Midbrain (tissue), 1 donor: ENCODE measurements around the gene IPPK.
"Not testable (repeated sequence)": the region's sequence is repeated elsewhere in the genome, so short reads cannot be mapped to it uniquely, and the experiment has no call there.

Experiments
- DNase-seq: peaks from one replicate; lab custom pipeline; 2025; lab: John Stamatoyannopoulos, UW

Gene IPPK

DNA sequence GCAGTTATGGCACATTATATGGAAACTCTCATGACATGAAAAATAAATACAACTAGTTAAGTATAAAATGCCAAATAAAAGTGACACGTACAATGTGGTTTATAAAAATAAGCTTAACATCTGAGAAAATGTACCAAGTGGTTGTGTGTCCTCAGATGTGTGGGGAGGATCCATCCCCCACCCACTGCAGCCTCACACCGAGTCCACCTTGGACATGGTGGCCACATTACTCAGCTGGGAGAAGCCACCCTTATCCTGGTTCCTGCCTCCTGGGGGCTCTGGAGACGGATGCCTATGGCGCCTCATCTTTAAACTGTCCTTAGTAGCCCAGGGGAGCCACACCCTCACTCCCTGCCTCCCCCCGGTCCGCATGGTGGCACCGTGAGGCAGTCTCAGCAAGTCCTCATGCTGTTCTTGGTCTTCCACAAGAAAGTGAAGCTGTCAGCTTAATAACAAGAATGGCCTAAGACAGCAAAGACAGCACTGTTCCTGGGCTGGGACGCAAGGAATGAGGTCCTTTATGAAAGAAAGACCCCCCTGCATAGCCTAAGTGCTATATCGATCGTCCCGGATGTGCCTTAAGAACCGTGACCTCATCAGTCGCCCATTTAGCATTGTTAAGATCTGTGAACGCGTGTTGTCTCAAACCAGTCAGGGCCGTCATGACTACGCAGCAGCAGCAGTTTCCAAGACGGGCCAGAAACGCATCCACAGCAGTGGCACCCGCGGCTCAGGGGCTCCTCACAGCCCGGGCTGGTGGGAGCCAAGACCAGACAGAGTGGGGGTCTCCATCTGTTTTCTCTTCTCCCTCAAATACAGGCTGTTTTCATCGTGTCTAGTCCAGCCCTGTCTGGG lies 56.4 kb downstream of the IPPK start:
- no peak for DNase-seq

DNA sequence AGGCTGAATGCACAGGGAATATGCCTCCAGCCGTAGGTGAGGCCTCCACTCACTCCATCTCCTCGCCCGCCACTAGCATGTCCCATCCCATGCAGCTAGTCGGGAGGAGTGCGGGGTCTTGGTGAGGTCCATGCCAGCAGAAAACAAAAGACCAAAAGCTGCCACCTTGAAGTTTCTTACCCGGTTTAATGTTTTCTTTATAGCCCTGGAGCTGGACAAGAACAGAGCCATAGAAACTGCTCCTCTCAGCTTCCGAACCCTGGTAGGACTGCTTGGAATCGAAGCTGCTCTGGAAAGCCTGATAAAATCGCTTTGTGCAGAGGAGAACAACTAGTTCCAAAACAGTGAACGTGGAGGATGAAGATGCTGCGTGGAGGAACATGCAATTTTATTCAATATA lies 57.1 kb downstream of the IPPK start:
- DNase-seq: no peak

GRCh38 chr9:92612292-92612691 lies 57.6 kb downstream of the IPPK start:
- DNase-seq: no peak

DNA sequence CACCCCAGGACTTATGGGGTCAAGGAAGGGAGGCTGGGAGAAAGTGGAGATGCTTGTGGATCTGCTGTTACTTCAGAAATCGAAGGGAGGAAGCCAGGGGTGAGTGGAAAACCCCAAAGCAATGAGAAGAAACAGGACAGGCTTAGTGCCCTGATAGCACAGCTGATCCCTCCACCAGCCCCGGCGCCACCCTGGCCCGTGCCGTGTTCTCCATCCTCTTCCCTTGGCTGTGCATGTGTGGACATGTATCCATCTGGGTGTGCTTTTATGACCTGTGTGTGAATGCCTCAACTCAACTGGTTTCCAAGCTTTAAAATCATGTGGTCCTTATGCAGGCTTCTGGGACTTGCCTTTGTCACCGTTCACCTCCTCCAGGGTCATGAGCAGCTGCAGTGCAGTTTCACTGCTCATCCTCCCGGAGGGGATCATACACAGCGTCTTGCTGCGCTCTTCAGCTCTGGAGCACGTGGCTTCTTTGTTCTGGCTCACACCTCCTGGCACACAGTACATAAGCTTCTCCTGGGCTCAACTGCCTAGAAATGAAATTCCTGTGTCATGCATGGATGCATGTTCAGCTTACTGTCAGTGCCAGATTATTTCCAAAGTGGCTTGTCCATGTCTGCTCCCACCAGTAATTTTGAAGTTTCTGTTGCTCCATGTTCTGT lies 58.2 kb downstream of the IPPK start:
- no peak for DNase-seq

GRCh38 chr9:92610470-92611420 lies 59.2 kb downstream of the IPPK start:
- no peak for DNase-seq

- DNase-seq: no peak
These were observed 61.0 kb downstream of the IPPK start for GRCh38 chr9:92608909-92609445.

DNA sequence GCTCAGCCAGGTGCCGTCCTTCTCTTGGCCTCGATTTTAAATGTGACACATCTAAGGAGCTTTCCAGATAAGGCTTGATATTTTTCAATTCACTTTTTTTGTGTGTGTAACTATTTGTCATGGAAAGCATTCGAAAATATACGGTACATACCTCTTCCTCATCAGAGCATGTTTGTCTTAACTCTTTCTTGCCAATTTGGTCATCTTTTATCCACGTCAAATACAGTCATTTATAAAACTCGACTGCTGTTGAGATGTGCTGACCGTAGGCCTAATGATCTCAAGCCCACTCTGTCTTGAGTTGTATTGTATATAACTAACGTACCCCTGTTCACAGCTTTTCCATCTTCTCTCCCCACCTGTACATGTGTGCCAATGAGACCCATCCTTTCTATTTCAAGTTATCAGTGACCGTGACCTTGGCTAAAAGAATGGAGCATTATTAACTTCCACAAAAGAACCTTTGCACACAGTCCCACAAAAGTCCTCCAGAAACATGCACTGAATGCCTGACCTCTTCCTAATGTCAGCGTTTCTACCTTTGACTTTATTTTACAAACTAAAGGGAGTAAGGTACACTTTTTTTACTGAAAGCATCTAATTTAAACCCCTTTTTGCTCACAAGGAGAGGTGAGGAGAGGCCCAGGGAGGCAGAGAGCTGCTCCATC lies 61.6 kb downstream of the IPPK start:
- no peak for DNase-seq

GRCh38 chr9:92607773-92608172 lies 62.2 kb downstream of the IPPK start:
- no peak for DNase-seq

- DNase-seq: no peak
These were observed 62.8 kb downstream of the IPPK start for GRCh38 chr9:92607088-92607487.

DNA sequence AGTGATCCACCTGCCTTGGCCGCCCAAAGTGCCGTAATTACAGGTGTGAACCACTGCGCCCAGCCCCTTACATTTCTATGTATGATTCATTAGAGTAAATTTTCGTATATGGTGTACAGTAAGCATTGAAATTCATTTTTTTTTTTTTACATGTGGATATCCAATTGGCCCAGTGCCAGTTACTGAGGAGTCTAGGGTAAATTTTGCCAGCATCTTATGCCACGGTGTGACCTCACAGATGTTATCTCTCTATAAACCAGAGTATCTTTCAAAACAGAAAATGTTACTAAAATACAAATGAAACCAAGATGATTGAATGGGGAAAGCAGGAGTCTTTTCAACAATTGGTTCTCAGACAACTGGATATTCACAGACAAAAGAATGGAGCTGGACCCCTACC lies 64.7 kb downstream of the IPPK start:
- no peak for DNase-seq

- no peak for DNase-seq
These were observed 65.9 kb downstream of the IPPK start for GRCh38 chr9:92603990-92604389.

DNA sequence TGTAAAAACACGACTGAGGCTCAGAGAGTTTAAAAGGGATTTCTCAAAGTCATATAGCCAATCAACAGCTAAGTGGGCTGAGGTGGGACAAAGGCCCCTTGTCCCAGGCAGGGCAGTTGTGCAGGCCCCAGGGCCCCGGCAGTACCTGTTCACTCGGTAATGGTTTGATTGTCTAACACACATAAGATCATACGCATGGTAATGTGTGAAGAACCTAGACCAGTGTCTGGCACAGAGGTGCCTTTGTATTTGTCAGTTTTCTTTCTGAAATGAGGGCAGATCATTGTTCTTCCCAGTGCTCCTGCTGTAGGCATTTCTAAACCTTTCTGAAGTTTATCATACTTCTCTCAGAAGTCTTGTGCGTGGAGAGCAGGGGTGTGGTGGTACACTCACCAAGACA lies 66.8 kb downstream of the IPPK start:
- no peak for DNase-seq

- DNase-seq: no peak
These were observed 67.5 kb downstream of the IPPK start for GRCh38 chr9:92602413-92602812.

DNA sequence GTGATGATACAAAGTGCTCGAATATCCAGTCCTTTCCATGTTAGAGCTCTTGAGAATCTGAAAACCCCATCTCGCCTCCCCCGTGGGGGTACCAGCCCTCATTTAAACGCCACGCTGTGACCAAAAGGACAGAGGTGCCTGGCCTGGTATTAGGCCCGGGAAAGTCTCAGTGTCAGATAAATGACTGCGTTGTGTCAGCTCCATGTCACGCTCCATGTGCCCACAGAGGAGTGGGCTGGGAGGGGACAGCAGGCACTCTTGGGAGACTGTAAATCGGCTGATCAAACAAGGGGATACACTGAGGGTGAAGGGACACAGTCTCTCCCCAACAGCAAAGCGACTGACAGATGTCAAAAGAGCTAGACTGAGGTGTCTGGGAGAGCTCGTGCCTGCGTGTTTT lies 68.5 kb downstream of the IPPK start:
- no peak for DNase-seq

DNA sequence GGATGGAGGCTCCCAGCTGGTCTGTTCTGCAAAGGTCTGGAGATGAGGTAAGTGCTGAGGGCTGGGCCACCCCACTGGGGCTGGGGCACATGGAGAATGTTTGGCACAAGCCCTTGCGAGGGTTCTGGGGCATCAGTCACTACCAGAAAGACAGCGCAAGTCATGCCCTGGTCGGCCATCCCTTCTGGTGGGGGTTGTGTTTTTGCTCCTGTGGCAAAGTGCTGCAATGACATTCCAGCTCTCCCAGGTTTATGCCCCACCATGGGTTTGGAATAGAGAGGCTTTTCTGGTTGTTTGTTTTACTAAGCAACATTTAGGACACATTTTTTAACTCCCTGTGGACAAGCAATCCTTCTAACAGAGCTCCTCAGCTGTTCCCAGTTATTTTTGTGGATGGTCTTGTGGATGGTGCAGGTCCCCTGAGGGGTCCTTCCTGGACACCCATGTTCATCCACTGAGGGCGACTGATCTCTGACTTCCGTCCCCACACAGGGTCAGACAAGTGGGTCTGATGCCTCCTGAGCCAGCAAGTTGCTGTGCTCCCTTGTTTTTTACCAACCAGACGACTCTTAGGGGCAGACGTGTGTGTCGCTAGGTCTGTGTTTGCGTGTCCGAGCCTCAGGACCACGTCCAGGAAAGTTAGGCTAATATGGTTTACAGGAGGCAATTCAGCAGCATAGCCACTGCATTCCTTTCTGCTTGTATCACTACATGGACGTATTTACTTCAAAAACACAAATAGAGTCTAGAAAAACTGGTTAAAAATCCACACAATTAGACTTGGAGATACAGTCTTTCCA lies 69.3 kb downstream of the IPPK start:
- DNase-seq: no peak

DNA sequence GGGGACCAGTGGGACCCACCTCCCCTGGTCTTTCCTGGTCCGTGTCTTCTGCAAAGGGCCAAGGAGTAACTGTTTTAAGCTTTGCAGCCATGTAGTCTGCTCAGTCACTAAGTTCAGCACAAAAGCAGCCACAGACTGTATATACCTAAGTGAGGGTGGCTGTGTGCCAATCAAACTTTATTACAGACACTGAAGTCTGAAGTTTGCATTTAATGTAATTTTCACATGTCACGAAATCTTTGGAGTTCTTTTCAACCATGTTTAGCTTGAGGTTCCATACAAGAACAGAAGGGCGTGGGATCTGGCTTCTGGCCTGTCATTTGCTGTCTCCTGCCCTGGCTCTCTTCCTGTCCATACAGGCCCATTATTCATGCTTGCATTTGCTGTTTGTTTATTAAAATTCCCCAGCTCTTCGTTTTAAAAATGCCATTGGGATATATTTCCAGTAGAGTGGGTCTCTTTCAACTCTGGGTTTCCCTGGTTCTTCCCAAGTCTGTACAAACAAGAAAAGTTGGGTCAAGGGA lies 69.9 kb downstream of the IPPK start:
- DNase-seq: no peak

- no peak for DNase-seq
These were observed 71.5 kb downstream of the IPPK start for GRCh38 chr9:92598382-92598781.

DNA sequence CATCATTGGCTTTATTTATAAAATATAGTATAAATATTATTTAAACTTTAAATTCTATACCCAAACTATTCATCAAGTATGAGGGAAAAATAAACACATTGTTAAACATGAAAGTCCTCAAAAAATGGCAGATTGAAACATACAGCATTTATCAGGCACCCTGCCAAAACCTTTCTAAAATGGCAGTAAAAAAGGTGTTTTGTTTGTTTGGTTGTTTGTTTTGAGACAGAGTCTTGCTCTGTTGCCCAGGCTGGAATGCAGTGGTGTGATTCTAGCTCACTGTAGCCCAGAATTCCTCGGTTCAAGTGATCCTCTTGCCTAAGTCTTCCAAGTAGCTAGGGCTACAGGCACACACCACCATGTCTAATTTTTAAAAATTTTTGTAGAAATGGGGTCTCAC lies 74.0 kb downstream of the IPPK start:
- no peak for DNase-seq

DNA sequence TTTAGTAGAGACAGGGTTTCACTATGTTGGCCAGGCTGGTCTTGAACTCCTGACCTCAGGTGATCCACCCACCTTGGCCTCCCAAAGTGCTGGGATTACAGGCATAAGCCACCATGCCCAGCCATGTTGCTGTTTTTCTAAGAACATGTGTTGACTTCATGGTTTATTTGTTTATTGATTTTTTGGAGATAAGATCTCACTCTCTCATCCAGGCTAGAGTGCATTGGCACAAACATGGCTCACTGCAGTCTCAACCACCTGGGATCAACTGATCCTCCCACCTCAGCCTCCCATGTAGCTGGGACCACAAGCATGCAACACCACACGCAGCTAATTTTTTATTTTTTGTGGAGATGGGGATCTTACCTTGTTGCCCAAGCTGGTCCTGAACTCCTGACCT lies 74.9 kb downstream of the IPPK start:
- DNase-seq: not testable (repeated sequence)
